HG02610 (cell line): Measurements from ENCODE around the gene MTCH1.

Source experiments
- ATAC-seq: cut with Tn5 transposase; IDR thresholded peaks from one replicate; pipeline ENCODE4 v1.9.1; 2021; ENCODE audit warnings: mild to moderate bottlenecking, moderate library complexity; ENCODE audit not compliant: unreplicated experiment

Gene MTCH1, protein sequence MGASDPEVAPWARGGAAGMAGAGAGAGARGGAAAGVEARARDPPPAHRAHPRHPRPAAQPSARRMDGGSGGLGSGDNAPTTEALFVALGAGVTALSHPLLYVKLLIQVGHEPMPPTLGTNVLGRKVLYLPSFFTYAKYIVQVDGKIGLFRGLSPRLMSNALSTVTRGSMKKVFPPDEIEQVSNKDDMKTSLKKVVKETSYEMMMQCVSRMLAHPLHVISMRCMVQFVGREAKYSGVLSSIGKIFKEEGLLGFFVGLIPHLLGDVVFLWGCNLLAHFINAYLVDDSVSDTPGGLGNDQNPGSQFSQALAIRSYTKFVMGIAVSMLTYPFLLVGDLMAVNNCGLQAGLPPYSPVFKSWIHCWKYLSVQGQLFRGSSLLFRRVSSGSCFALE

GRCh38 chr6:36985808-36986703 lies at the start of gene MTCH1:
Gene MTCH1, minus strand, starts transcription at chr6:36986196. Its CDS starts 23 bp downstream, at chr6:36986173.
- peak; percentile 85 for ATAC-seq

DNA sequence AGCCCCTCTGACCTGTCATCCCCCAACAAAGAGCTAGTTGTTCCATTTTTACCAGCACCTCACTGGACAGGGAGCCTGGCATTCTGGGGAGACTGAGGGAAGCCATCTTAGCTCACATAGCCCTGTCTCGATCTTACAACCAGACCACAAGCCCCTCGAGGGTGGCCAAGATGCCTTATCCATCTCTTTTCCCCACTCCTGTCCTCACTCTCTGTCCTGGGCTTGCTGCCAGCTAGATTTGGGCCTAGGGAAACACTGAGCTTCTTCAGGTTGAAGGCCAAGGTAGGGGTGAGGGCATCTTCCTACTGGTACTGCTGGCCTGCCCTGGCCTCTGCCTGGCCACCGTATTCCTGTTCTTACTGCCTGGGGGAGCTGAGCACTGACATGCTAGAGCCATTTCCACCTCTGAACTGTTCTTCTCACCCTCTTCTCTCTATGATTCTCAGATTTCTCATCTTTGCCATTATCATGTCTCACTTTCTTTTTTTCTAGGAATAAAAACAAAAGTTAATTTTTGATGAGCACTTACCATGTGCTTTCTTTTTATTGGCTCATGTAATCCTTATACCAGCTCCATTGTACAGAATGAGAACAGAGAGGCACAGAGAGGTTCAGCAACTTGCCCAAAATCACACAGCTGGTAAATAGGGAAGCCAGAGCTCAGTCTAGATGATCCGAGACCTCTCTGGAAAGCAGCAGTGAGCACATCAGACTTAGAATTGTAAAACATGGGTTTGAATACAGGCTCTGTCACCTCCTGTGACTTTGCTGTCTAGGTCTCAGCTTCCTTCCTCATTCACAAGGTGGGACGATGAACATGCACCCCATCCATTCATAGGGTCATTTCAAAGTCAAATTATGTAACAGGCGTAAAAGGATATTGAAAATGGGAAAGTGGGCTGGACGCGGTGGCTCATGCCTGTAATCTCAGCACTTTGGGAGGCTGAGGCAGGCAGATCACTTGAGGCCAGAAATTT lies 48.1 kb upstream of the MTCH1 start:
- no peak for ATAC-seq

GRCh38 chr6:37033255-37033654 lies 47.3 kb upstream of the MTCH1 start:
- ATAC-seq: no peak

GRCh38 chr6:37032239-37032638 lies 46.2 kb upstream of the MTCH1 start:
- ATAC-seq: no peak

- ATAC-seq: no peak
Observed at GRCh38 chr6:37030599-37030998, 44.6 kb upstream of the MTCH1 start.

- no peak for ATAC-seq
Observed at GRCh38 chr6:37029249-37029971, 43.4 kb upstream of the MTCH1 start.

GRCh38 chr6:37027811-37028469 lies 41.9 kb upstream of the MTCH1 start:
- no peak for ATAC-seq

DNA sequence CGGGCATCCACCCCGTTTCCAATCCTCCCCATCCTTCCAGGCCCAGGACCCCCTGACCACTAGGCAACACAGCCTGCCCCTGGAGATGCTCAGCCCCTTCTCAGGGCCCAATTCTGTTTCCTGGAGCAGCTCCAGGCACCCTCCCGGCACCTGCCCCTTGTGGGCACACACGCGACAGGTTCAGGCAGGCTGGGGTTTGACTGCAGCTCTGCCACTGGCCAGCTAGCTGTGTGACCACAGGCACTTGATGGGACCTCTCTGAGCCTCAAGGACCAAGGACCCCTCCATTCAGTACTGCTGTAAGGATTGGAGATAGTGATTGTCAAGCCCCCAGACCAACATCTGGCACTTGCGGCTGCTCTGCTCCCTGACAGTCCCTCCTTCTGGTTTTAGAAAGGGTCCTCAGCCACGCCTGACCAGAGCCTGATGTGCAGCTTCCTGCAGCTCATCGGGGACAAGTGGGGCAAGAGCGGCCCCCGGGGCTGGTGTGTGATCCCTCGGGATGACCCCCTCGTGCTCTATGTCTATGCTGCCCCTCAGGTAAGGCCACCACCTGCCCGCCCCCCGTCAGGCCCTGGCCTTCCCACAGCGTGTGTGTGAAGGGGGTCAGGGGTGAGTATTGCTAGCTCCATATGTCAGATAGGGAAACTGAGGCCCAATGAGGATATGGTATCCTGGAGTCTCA lies 41.2 kb upstream of the MTCH1 start:
- no peak for ATAC-seq

- no peak for ATAC-seq
Observed at GRCh38 chr6:37025621-37026466, 39.8 kb upstream of the MTCH1 start.

DNA sequence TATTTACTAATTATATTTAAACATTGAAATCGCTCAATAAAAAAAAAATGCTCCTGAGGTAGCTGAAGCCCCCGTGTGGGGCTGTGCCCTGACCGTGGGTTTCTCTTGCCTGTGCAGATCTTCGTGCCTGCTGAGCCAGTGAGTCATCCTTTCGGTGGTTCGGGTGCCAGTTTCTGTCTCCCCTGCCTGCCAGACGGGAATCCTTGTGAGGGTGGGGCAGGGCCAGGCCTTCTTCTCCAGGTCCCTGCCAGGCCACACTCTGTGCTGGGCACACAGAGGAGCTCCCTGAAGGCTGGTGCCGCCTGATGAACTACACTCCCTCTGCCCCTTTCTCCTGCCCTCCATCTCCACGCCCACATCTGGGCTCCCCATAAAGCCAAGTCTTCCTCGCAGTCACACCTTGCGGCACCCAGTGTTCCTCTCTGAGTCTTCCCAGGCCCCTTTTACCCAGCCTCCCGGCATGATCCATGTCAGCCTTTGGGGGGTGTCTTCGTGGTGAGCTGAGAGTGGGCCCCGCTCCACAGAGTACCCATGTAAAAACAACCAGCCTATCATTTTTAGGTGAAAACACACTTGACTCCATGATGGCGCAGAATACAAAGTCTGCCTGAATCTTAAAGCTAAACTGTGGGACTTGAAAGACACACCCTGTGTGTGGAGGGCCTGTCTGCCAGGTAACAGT lies 38.8 kb upstream of the MTCH1 start:
- no peak for ATAC-seq

DNA sequence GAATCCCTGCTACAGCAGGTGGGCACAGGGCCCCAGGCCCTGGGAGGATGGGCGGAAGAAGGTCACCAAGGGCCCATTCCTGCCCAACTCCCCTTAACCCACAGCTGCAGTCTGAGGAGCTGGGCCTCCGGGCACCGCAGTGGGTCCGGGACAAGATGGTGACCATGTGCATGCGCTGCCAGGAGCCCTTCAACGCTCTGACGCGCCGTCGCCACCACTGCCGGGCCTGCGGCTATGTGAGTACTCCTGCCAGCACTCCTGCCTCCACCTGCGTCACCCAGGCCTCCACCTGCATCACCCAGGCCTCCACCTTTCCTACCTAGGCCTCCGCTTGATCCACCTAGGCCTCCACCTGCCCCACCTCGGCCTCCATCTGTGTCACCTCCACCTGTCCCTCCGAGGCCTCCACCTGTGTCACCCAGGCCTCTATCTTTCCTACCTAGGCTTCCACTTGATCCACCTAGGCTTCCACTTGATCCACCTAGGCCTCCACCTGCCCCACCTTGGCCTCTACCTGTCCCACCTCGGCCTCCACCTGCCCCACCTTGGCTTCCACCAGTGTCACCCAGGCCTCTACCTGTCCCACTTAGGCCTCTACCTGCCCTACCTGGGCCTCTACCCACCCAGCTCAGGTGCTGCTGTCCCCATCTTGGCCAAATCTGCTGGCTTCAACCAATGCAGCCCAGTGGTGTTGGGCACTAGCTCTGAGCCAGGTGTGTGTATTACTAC lies 36.3 kb upstream of the MTCH1 start:
- ATAC-seq: no peak

DNA sequence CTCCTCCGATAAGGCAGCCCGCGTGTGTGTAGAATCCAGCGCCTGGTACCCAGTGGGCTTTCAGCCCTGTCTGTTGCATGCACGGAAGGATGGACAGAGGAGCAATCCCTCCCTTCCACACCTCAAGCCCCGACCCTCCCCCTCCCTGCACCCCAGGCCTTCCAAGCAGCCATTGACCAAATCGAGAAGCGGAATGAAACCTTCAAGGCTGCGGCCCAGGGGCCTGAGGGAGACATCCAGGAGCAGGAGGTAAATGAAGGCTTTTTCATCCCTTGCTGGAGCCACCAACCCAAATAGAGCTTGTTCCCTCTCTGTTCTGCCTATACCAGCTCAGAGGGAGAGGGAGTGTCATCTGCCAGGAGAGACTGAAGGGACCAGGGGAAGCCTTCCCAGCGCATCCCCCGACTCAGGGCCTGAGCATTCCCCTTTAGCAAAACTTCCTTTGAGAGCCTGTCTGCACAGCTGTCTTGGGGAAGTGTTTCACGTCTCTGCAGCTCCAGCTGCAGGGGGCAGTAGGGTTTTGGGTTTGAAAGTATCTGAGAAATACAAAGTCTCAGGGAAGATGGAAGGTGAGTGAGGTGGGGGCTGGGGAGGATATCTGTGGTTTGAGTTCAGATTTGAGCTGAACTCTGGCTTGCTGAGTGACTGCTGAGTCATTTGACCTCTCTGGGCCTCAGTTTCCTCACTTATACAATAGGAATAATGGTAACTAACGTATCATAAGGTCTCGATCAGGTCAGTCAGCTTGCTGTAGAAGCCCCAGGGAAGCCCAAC lies 35.5 kb upstream of the MTCH1 start:
- ATAC-seq: no peak

- ATAC-seq: no peak
Observed at GRCh38 chr6:37020812-37021211, 34.8 kb upstream of the MTCH1 start.

GRCh38 chr6:37020381-37020780 lies 34.4 kb upstream of the MTCH1 start:
- ATAC-seq: no peak

GRCh38 chr6:37019065-37019450 lies 33.1 kb upstream of the MTCH1 start:
- no peak for ATAC-seq
